GM12878 (cell line): ENCODE results near the gene CELSR2. TPM values are rescaled to one million over a fixed set of nuclear protein-coding genes. Genes with fewer than 3 reads are reported as not detected.

Experiments used
- ATAC-seq: fragments of 200-7000 bp; cut with Tn5 transposase; 3 replicates; pipeline ENCODE4 v1.9.1; 2020; ENCODE audit warnings: mild to moderate bottlenecking, moderate library complexity
- BruUV-seq: library from RNA; stranded (reverse); fragments of 400-500 nt; replicated peaks from 2 replicates; lab custom pipeline; 2021; lab: Mats Ljungman, UMichigan
- CTCF ChIA-PET: fragments of 300-600 bp; sonication (Branson Sonifier 250); formaldehyde crosslinking; extraction: SDS; loops from one replicate; lab custom pipeline; 2021; ENCODE audit warnings: inconsistent platforms; lab: Yijun Ruan, JAX
- POLR2A ChIA-PET: fragments of 350-600 bp; formaldehyde crosslinking; extraction: SDS; loops from one replicate; lab custom pipeline; 2021; ENCODE audit warnings: inconsistent platforms; lab: Charles Lee
- RAD21 ChIA-PET: fragments of 300-600 bp; sonication (Branson Sonifier 250); formaldehyde crosslinking; loops from one replicate; lab custom pipeline; 2023; ENCODE audit warnings: antibody characterized with exemption; ENCODE audit not compliant: unreplicated experiment; lab: Charles Lee
- SMC1A ChIA-PET: fragments of 300-600 bp; sonication (Branson Sonifier 250); formaldehyde crosslinking; loops from one replicate; lab custom pipeline; 2023; ENCODE audit not compliant: unreplicated experiment, uncharacterized antibody; lab: Charles Lee
- DNase-seq: peaks from one replicate; pipeline ENCODE4 v3.0.0-alpha.2; 2011; ENCODE audit warnings: low read depth, low spot score
- FAIRE-seq: peaks from 3 replicates; lab custom pipeline; 2011; peaks lifted over from hg19 to GRCh38; lab: Jason Lieb, UNC
- H2AFZ ChIP-seq: 2 replicates; pipeline ENCODE4 v1.6.0; 2011; ENCODE audit warnings: low read depth, low read length, control low read depth; ENCODE audit not compliant: control insufficient read depth
- H3K27ac ChIP-seq: 2 replicates; pipeline ENCODE4 v1.5.1; 2011; ENCODE audit warnings: control low read depth; ENCODE audit not compliant: control insufficient read depth, insufficient read depth
- H3K27me3 ChIP-seq, 2 experiments: replicated peaks in 1 of 2; 2 replicates each; pipeline versions ENCODE4 v1.6.0 to v1.6.1; 2011; ENCODE audit warnings: low read length in 1 of 2; ENCODE audit not compliant: control insufficient read depth in 2 of 2, insufficient read depth in 2 of 2
- H3K36me3 ChIP-seq, 2 experiments: 2 replicates each; pipeline ENCODE4 v1.5.1; 2011; ENCODE audit warnings: low read length in 1 of 2; ENCODE audit not compliant: control insufficient read depth in 2 of 2, insufficient read depth in 2 of 2
- H3K4me1 ChIP-seq: 2 replicates; pipeline ENCODE4 v1.6.1; 2011; ENCODE audit warnings: mild to moderate bottlenecking, low read length, moderate library complexity, mixed read lengths; ENCODE audit not compliant: control insufficient read depth, insufficient read depth
- H3K4me2 ChIP-seq: 2 replicates; pipeline ENCODE4 v1.6.0; 2011; ENCODE audit warnings: control low read depth; ENCODE audit not compliant: control insufficient read depth, insufficient read depth
- H3K4me3 ChIP-seq: fragments of 200-600 bp; sonication (generic); 2 replicates; pipeline ENCODE4 v1.5.1; 2016
- H3K79me2 ChIP-seq: 2 replicates; pipeline ENCODE4 v1.6.0; 2011; ENCODE audit warnings: low read length; ENCODE audit not compliant: control insufficient read depth, insufficient read depth
- H3K9ac ChIP-seq: 2 replicates; pipeline ENCODE4 v1.8.0; 2011; ENCODE audit warnings: low read length, control low read depth, mixed read lengths; ENCODE audit not compliant: control insufficient read depth, insufficient read depth
- H3K9me3 ChIP-seq: replicated peaks from 3 replicates; pipeline ENCODE4 v1.5.1; 2011; ENCODE audit warnings: mild to moderate bottlenecking, low read length; ENCODE audit not compliant: control insufficient read depth, insufficient read depth
- H4K20me1 ChIP-seq: 2 replicates; pipeline ENCODE4 v1.6.0; 2011; ENCODE audit not compliant: control insufficient read depth, insufficient read depth
- ESRRA ChIP-seq: IDR thresholded peaks from 2 replicates; pipeline ENCODE4 v1.6.1; 2012; ENCODE audit warnings: mild to moderate bottlenecking, low read length, improper control_type of control experiment
- MAX ChIP-seq: IDR thresholded peaks from 2 replicates; pipeline ENCODE4 v1.6.1; 2012; ENCODE audit warnings: low read depth, low read length, improper control_type of control experiment
- MEF2B ChIP-seq: fragments of 450-650 bp; IDR thresholded peaks from 2 replicates; pipeline ENCODE4 v1.6.1; 2018; ENCODE audit warnings: mild to moderate bottlenecking, moderate library complexity; ENCODE audit not compliant: partially characterized antibody, poor library complexity, severe bottlenecking
- NR2C1 ChIP-seq: fragments of 450-650 bp; IDR thresholded peaks from 2 replicates; pipeline ENCODE4 v1.6.1; 2017; ENCODE audit warnings: antibody characterized with exemption, mild to moderate bottlenecking, moderate library complexity
- SPI1 ChIP-seq: IDR thresholded peaks from 2 replicates; pipeline ENCODE4 v1.6.1; 2011; ENCODE audit warnings: low read depth, mild to moderate bottlenecking, low read length, moderate library complexity, borderline replicate concordance; ENCODE audit not compliant: insufficient read depth
- ZNF207 ChIP-seq: fragments of 450-650 bp; IDR thresholded peaks from 2 replicates; pipeline ENCODE4 v1.6.1; 2014; ENCODE audit warnings: antibody characterized with exemption, mild to moderate bottlenecking, borderline replicate concordance
- ZSCAN29 ChIP-seq: fragments of 450-650 bp; IDR thresholded peaks from 2 replicates; pipeline ENCODE4 v1.6.1; 2017; ENCODE audit warnings: mild to moderate bottlenecking, moderate library complexity
- WGBS: methylation state at CpG from one replicate; pipeline ENCODE4 v1.1.6; 2016; ENCODE audit warnings: low lambda C conversion rate; ENCODE audit not compliant: insufficient replicate concordance, insufficient coverage; ENCODE audit errors: missing lambda C conversion rate; 5-methylcytosine and 5-hydroxymethylcytosine counted together
- in situ Hi-C: fragments of 300-500 bp; cut with MboI; formaldehyde crosslinking; loops from 9 replicates; pipeline ENCODE4 v1.14.3; 2018; ENCODE audit warnings: mixed read lengths
- intact Hi-C: fragments of 100-400 bp; cut with micrococcal nuclease; formaldehyde crosslinking; loops from one replicate; pipeline ENCODE4 v1.14.2; 2022; ENCODE audit not compliant: unreplicated experiment
- polyA plus RNA-seq, 11 experiments: library from polyadenylated mRNA; depleted of rRNA in 4 of 11; unstranded in 6 of 11; stranded (reverse) in 5 of 11; fragments of >200 nt; fragmentation: Nextera tagmentation in 4 of 11; fragmentation: Illumina TruSeq in 1 of 11; extraction: Ambion mirVana in 4 of 11; extraction: Trizol in 1 of 11; gene quantifications; 1 replicate in 1 of 11; 2 replicates in 10 of 11; pipeline versions ENCODE4 v1.2.1 to v1.2.3, GENCODE V29; 2011 to 2016; ENCODE audit warnings: inconsistent platforms in 2 of 11, missing spikeins in 2 of 11, low read depth in 1 of 11
- total RNA-seq, 4 experiments: library from RNA; depleted of rRNA in 3 of 4; stranded (reverse); fragments of >200 nt in 3 of 4; fragmentation: Illumina TruSeq in 1 of 4; extraction: Trizol in 1 of 4; gene quantifications; 2 replicates each; pipeline versions ENCODE4 v1.2.1 to v1.2.3, GENCODE V29; 2013 to 2021

Gene CELSR2
- total and polyA plus RNA-seq, 10 of the 15 experiments (the other 5 are each of a cell fraction or from before 2014, with no cell fraction given): under 0.01 to 0.15 (median 0.04) TPM; not detected in 2

GRCh38 chr1:109204484-109204883, 44.9 kb upstream of the CELSR2 start:
- in situ Hi-C loops: no loop called here
- BruUV-seq: no TSS peak
- no peak overlapping the region for H2AFZ ChIP-seq
- H3K4me2 ChIP-seq: no peak overlapping the region
- no peaks in the 10 kb centered on the region for H3K36me3 ChIP-seq
- H3K9ac ChIP-seq: no peak overlapping the region
- ChIA-PET SMC1A (no interaction called here), CTCF (interaction anchor here (1.2 to 1.9 kb wide), 3 partner anchors 8 to 195 kb away, joined by 3 to 8 read pairs (median 4); no protein-coding TSS in a partner anchor), RAD21 (no interaction called here), POLR2A (interaction anchor here (1.6 to 3.2 kb wide), 2 partner anchors 9 to 11 kb away, joined by 5 to 10 read pairs; partner anchors contain the start of gene SARS1)
- peak; percentile 39; the same call in 2 of the 3 replicates for ATAC-seq
- TF ChIP-seq SPI1 (peak; percentile 37; the same call in 1 of the 2 replicates), ZNF207 (no peak), MAX (no peak), ZSCAN29 (no peak)
- DNase-seq: no peak
- intact Hi-C loops: no loop called here
- WGBS: 13% methylated on average over 5 of the region's 5 CpGs
- no peaks in the 10 kb centered on the region for H3K9me3 ChIP-seq
- no peaks in the 10 kb centered on the region; a peak in 1 of 4 replicates for H3K27me3 ChIP-seq
- H3K79me2 ChIP-seq: no peaks in the 10 kb centered on the region
- H3K4me1 ChIP-seq: no peaks in the 10 kb centered on the region
- no peak for FAIRE-seq
- no peaks in the 10 kb centered on the region for H4K20me1 ChIP-seq
- no peak overlapping the region for H3K27ac ChIP-seq
- no peak overlapping the region for H3K4me3 ChIP-seq

GRCh38 chr1:109206339-109206738, 43.0 kb upstream of the CELSR2 start:
- Histone ChIP-seq H3K4me3 (no peak overlapping the region), H3K9ac (no peak overlapping the region), H3K36me3 (no peaks in the 10 kb centered on the region), H2AFZ (no peak overlapping the region), H4K20me1 (no peaks in the 10 kb centered on the region), H3K4me1 (no peaks in the 10 kb centered on the region), H3K27ac (no peak overlapping the region), H3K79me2 (no peaks in the 10 kb centered on the region), H3K4me2 (no peak overlapping the region), H3K27me3 (no peaks in the 10 kb centered on the region; a peak in 1 of 4 replicates), H3K9me3 (no peaks in the 10 kb centered on the region)
- intact Hi-C loops: no loop called here
- no TSS peak for BruUV-seq
- ATAC-seq (no peak), DNase-seq (no peak), FAIRE-seq (no peak)
- in situ Hi-C loops: no loop called here
- POLR2A ChIA-PET: interaction anchor here (3.2 kb wide), 1 partner anchor 8 kb away, joined by 10 read pairs; the partner anchor contains the start of gene SARS1
- TF ChIP-seq NR2C1 (no peak), ESRRA (no peak), MEF2B (no peak)
- WGBS: 19% methylated on average over 2 of the region's 2 CpGs
- CTCF ChIA-PET: interaction anchor here (0.8 to 3.7 kb wide), 5 partner anchors 12 to 326 kb away, joined by 3 to 14 read pairs (median 5); no protein-coding TSS in a partner anchor
- SMC1A ChIA-PET: interaction anchor here (0.7 to 1.6 kb wide), 4 partner anchors 15 to 72 kb away, joined by 3 to 4 read pairs (median 3); no protein-coding TSS in a partner anchor
- RAD21 ChIA-PET: interaction anchor here (1.5 kb wide), 1 partner anchor 8 kb away, joined by 4 read pairs; the partner anchor contains the start of gene SARS1
